Measurements from ENCODE around the gene ITGA8.

- TF ChIP-seq POLR2A (IDR thresholded peaks at IDR 0.05; ENCODE audit: low read length) (no peak), GATA1 (IDR thresholded peaks at IDR 0.05; ENCODE audit: low read depth, low read length) (no peak)
Measured at GRCh38 chr10:15741581-15741980, 21.9 kb upstream of the ITGA8 start.

Data from erythroblast (primary cell).